Measurements from ENCODE around the gene EXOSC2.

DNA sequence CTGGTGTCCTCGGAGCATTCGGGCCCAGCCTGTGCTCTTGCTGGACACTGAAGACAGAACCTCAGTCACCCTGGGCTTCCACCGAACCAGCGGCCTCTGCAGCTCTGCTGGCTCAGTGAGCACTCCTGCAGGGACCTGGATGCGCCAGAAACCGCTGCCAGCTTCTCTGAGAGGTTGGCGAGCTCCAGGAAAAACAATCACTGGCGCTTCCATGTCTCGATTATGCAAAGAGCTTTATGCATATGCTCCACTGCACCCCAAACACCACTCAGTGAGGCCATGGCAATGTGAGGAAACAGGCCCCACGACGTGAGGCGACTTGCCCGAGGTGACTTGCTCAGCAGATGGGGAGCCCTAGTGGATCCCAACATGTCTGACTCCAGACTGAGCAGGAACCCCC, 18.2 kb upstream of the EXOSC2 start:
- TF ChIP-seq SUZ12 (IDR thresholded peaks at IDR 0.05; ENCODE audit: extremely low read depth, insufficient read depth, insufficient read length) (no peak), YY1 (IDR thresholded peaks at IDR 0.05; ENCODE audit: insufficient read depth, insufficient read length) (no peak)

Measured in NT2/D1 (cell line).